ENCODE results near the gene C3orf62.

Gene C3orf62

GRCh38 chr3:49283997-49284396 lies 7.0 kb upstream of the C3orf62 start:
- ATAC-seq (ENCODE audit: low read depth): no peak

GRCh38 chr3:49279376-49279775 lies 2.3 kb upstream of the C3orf62 start:
- no peak overlapping the region for H3K4me3 Mint-ChIP-seq
- peaks cover 16% of the 10 kb centered on the region for H3K36me3 Mint-ChIP-seq
- no peaks in the 10 kb centered on the region for H3K27me3 Mint-ChIP-seq
- H3K9me3 Mint-ChIP-seq: no peaks in the 10 kb centered on the region
- ATAC-seq (ENCODE audit: low read depth) (no peak), DNase-seq (ENCODE audit: low spot score in 2 of 2) (no peak)
- peaks cover 11% of the 10 kb centered on the region for H3K4me1 Mint-ChIP-seq
- H3K27ac Mint-ChIP-seq: no peak overlapping the region

More at GRCh38 chr3:49283997-49284396, 7.0 kb upstream of the C3orf62 start:
- no peaks in the 10 kb centered on the region for H3K27me3 Mint-ChIP-seq
- peak overlapping the region; percentile 68 for H3K27ac Mint-ChIP-seq
- no peaks in the 10 kb centered on the region for H3K9me3 Mint-ChIP-seq
- peaks cover 38% of the 10 kb centered on the region for H3K36me3 Mint-ChIP-seq
- no peak overlapping the region for H3K4me3 Mint-ChIP-seq
- no peak for DNase-seq (ENCODE audit: low spot score in 2 of 2)
- H3K4me1 Mint-ChIP-seq: peaks cover 5% of the 10 kb centered on the region

GRCh38 chr3:49278548-49278947 lies 1.5 kb upstream of the C3orf62 start:
- DNase-seq (ENCODE audit: low spot score in 2 of 2): no peak
- Mint-ChIP-seq H3K4me1 (peaks cover 9% of the 10 kb centered on the region), H3K9me3 (no peaks in the 10 kb centered on the region), H3K36me3 (peaks cover 12% of the 10 kb centered on the region), H3K4me3 (no peak overlapping the region), H3K27me3 (no peaks in the 10 kb centered on the region), H3K27ac (peak overlapping the region; percentile 96)
- no peak for ATAC-seq (ENCODE audit: low read depth)

- Mint-ChIP-seq H3K27ac (peak overlapping the region; percentile 96), H3K36me3 (peaks cover 8% of the 10 kb centered on the region), H3K4me3 (peak overlapping the region; percentile 92), H3K4me1 (peaks cover 9% of the 10 kb centered on the region), H3K9me3 (no peaks in the 10 kb centered on the region), H3K27me3 (no peaks in the 10 kb centered on the region)
- peak; percentile 8 for ATAC-seq (ENCODE audit: low read depth)
- DNase-seq (ENCODE audit: low spot score in 2 of 2): no peak
These were observed 347 bp upstream of the C3orf62 start for GRCh38 chr3:49277383-49277775.

- H3K4me3 Mint-ChIP-seq: no peak overlapping the region
- H3K36me3 Mint-ChIP-seq: peaks cover 1% of the 10 kb centered on the region
- H3K27me3 Mint-ChIP-seq: no peaks in the 10 kb centered on the region
- H3K9me3 Mint-ChIP-seq: no peaks in the 10 kb centered on the region
- no peak for DNase-seq (ENCODE audit: low spot score in 2 of 2)
- ATAC-seq (ENCODE audit: low read depth): no peak
- no peak overlapping the region for H3K27ac Mint-ChIP-seq
- peaks cover 9% of the 10 kb centered on the region for H3K4me1 Mint-ChIP-seq
These were observed 3.1 kb downstream of the C3orf62 start for GRCh38 chr3:49273825-49274532.

- ATAC-seq (ENCODE audit: low read depth): no peak
- H3K36me3 Mint-ChIP-seq: peaks cover 1% of the 10 kb centered on the region
- no peaks in the 10 kb centered on the region for H3K9me3 Mint-ChIP-seq
- H3K27me3 Mint-ChIP-seq: no peaks in the 10 kb centered on the region
- no peak overlapping the region for H3K4me3 Mint-ChIP-seq
- H3K4me1 Mint-ChIP-seq: no peaks in the 10 kb centered on the region
- H3K27ac Mint-ChIP-seq: no peak overlapping the region
- DNase-seq (ENCODE audit: low spot score in 2 of 2): no peak
These were observed 6.0 kb downstream of the C3orf62 start for GRCh38 chr3:49271047-49271446.

GRCh38 chr3:49270156-49270500 lies 6.9 kb downstream of the C3orf62 start:
- Mint-ChIP-seq H3K4me1 (no peaks in the 10 kb centered on the region), H3K27me3 (no peaks in the 10 kb centered on the region), H3K27ac (no peak overlapping the region), H3K36me3 (peaks cover 1% of the 10 kb centered on the region), H3K4me3 (no peak overlapping the region), H3K9me3 (no peaks in the 10 kb centered on the region)
- ATAC-seq (ENCODE audit: low read depth) (no peak), DNase-seq (ENCODE audit: low spot score in 2 of 2) (no peak)

- H3K27me3 Mint-ChIP-seq: no peaks in the 10 kb centered on the region
These were observed 7.4 kb downstream of the C3orf62 start for GRCh38 chr3:49269443-49270155.

GRCh38 chr3:49266410-49267095 lies 10.5 kb downstream of the C3orf62 start:
- Mint-ChIP-seq H3K4me1 (no peaks in the 10 kb centered on the region), H3K36me3 (peaks cover 1% of the 10 kb centered on the region), H3K4me3 (no peak overlapping the region), H3K27ac (no peak overlapping the region), H3K9me3 (no peaks in the 10 kb centered on the region), H3K27me3 (no peaks in the 10 kb centered on the region)
- ATAC-seq (ENCODE audit: low read depth) (no peak), DNase-seq (ENCODE audit: low spot score in 2 of 2) (no peak)

More at GRCh38 chr3:49269443-49270155, 7.4 kb downstream of the C3orf62 start:
- ATAC-seq (ENCODE audit: low read depth): no peak
- DNase-seq (ENCODE audit: low spot score in 2 of 2): no peak
- Mint-ChIP-seq H3K36me3 (peaks cover 1% of the 10 kb centered on the region), H3K4me1 (no peaks in the 10 kb centered on the region), H3K4me3 (no peak overlapping the region), H3K27ac (no peak overlapping the region), H3K9me3 (no peaks in the 10 kb centered on the region)

GRCh38 chr3:49265661-49266386 lies 11.2 kb downstream of the C3orf62 start:
- Mint-ChIP-seq H3K27ac (no peak overlapping the region), H3K4me1 (no peaks in the 10 kb centered on the region), H3K36me3 (peaks cover 1% of the 10 kb centered on the region), H3K9me3 (no peaks in the 10 kb centered on the region), H3K4me3 (no peak overlapping the region), H3K27me3 (no peaks in the 10 kb centered on the region)
- no peak for ATAC-seq (ENCODE audit: low read depth)
- DNase-seq (ENCODE audit: low spot score in 2 of 2): no peak

- DNase-seq (ENCODE audit: low spot score in 2 of 2): no peak
- Mint-ChIP-seq H3K27ac (no peak overlapping the region), H3K27me3 (no peaks in the 10 kb centered on the region), H3K9me3 (no peaks in the 10 kb centered on the region), H3K4me3 (no peak overlapping the region), H3K36me3 (no peaks in the 10 kb centered on the region), H3K4me1 (no peaks in the 10 kb centered on the region)
- no peak for ATAC-seq (ENCODE audit: low read depth)
These were observed 13.7 kb downstream of the C3orf62 start for GRCh38 chr3:49263159-49263889.

GRCh38 chr3:49260806-49261324 lies 16.2 kb downstream of the C3orf62 start:
- H3K9me3 Mint-ChIP-seq: no peaks in the 10 kb centered on the region
- no peak overlapping the region for H3K4me3 Mint-ChIP-seq
- no peak for ATAC-seq (ENCODE audit: low read depth)
- H3K27ac Mint-ChIP-seq: no peak overlapping the region
- H3K4me1 Mint-ChIP-seq: no peaks in the 10 kb centered on the region
- DNase-seq (ENCODE audit: low spot score in 2 of 2): no peak
- no peaks in the 10 kb centered on the region for H3K36me3 Mint-ChIP-seq
- no peaks in the 10 kb centered on the region for H3K27me3 Mint-ChIP-seq

GRCh38 chr3:49257187-49257586 lies 19.8 kb downstream of the C3orf62 start:
- Mint-ChIP-seq H3K27ac (no peak overlapping the region), H3K36me3 (no peaks in the 10 kb centered on the region), H3K9me3 (no peaks in the 10 kb centered on the region), H3K27me3 (peaks cover 7% of the 10 kb centered on the region), H3K4me3 (no peak overlapping the region), H3K4me1 (peaks cover 4% of the 10 kb centered on the region)
- no peak for ATAC-seq (ENCODE audit: low read depth)
- DNase-seq (ENCODE audit: low spot score in 2 of 2): no peak

Data from memory B cell (primary cell).